HTERT RPE-1 (cell line): ENCODE measurements around the gene RAB27B.
"Not testable (repeated sequence)": the region's sequence is repeated elsewhere in the genome, so short reads cannot be mapped to it uniquely, and the experiment has no call there.

Source experiments
- in situ Hi-C: fragments of 300-500 bp; cut with MboI; formaldehyde crosslinking; loops from 4 replicates; pipeline ENCODE4 v1.14.3; 2020; ENCODE audit warnings: low sequenced_read_pairs

RAB27B gene

GRCh38 chr18:54813977-54814565 lies 14.2 kb upstream of the RAB27B start:
- in situ Hi-C loops, result no loop called here

GRCh38 chr18:54815086-54815485 lies 13.2 kb upstream of the RAB27B start:
- in situ Hi-C loops, result no loop called here

- in situ Hi-C loops, result not testable (repeated sequence)
These were observed 7.4 kb upstream of the RAB27B start for GRCh38 chr18:54820785-54821275.

- in situ Hi-C loops, result no loop called here
These were observed 5.1 kb upstream of the RAB27B start for GRCh38 chr18:54822872-54823845.

- in situ Hi-C loops, result no loop called here
These were observed 3.5 kb upstream of the RAB27B start for GRCh38 chr18:54824761-54825160.

GRCh38 chr18:54825601-54826344 lies 2.5 kb upstream of the RAB27B start:
- in situ Hi-C loops, result no loop called here

GRCh38 chr18:54828986-54829385 lies 709 bp downstream of the RAB27B start:
- in situ Hi-C loops, result no loop called here

- in situ Hi-C loops, result no loop called here
These were observed 1.6 kb downstream of the RAB27B start for GRCh38 chr18:54829856-54830255.

GRCh38 chr18:54830260-54830659 lies 2.0 kb downstream of the RAB27B start:
- in situ Hi-C loops, result no loop called here

GRCh38 chr18:54830866-54831265 lies 2.6 kb downstream of the RAB27B start:
- in situ Hi-C loops, result no loop called here

- in situ Hi-C loops, result no loop called here
These were observed 7.7 kb downstream of the RAB27B start for GRCh38 chr18:54835944-54836343.

- in situ Hi-C loops, result no loop called here
These were observed 15.0 kb downstream of the RAB27B start for GRCh38 chr18:54843314-54843713.

GRCh38 chr18:54845787-54846186 lies 17.5 kb downstream of the RAB27B start:
- in situ Hi-C loops, result no loop called here

- in situ Hi-C loops, result no loop called here
These were observed 19.8 kb downstream of the RAB27B start for GRCh38 chr18:54848121-54848520.

GRCh38 chr18:54849683-54850082 lies 21.4 kb downstream of the RAB27B start:
- in situ Hi-C loops, result no loop called here

GRCh38 chr18:54850598-54850997 lies 22.3 kb downstream of the RAB27B start:
- in situ Hi-C loops, result no loop called here

GRCh38 chr18:54852780-54853675 lies 24.8 kb downstream of the RAB27B start:
- in situ Hi-C loops, result no loop called here

GRCh38 chr18:54855050-54855449 lies 26.8 kb downstream of the RAB27B start:
- in situ Hi-C loops, result not testable (repeated sequence)

GRCh38 chr18:54856105-54856646 lies 27.9 kb downstream of the RAB27B start:
- in situ Hi-C loops, result no loop called here

GRCh38 chr18:54857499-54857898 lies 29.2 kb downstream of the RAB27B start:
- in situ Hi-C loops, result no loop called here
